Uterus (tissue), 4 donors: Measurements from ENCODE around the gene SQOR. TPM values are rescaled to one million over a fixed set of nuclear protein-coding genes. Genes with fewer than 3 reads are reported as not detected.

Source experiments
- DNase-seq, 2 donors: peaks; one replicate each; pipeline ENCODE4 v3.0.0-alpha.2; 2019 to 2020
- H3K27ac ChIP-seq, 2 donors: fragments of 200-600 bp; sonication (generic); 1 replicate in 1 of 2; 2 replicates in 1 of 2; pipeline ENCODE4 v1.5.1; 2016 to 2018
- H3K27me3 ChIP-seq, 2 donors: fragments of 200-600 bp; sonication (generic); one replicate each; pipeline ENCODE4 v1.5.1; 2018 to 2019; ENCODE audit warnings: control low read depth in 1 of 2
- H3K36me3 ChIP-seq, 2 donors: fragments of 200-600 bp; sonication (generic); one replicate each; pipeline ENCODE4 v1.5.1; 2019; ENCODE audit warnings: control low read depth in 1 of 2
- H3K4me1 ChIP-seq, 2 donors: fragments of 200-600 bp; sonication (generic); one replicate each; pipeline ENCODE4 v1.5.1; 2018 to 2019; ENCODE audit warnings: control low read depth in 1 of 2
- H3K4me3 ChIP-seq, 2 donors: fragments of 200-600 bp; sonication (generic); 1 replicate in 1 of 2; 2 replicates in 1 of 2; pipeline ENCODE4 v1.5.1; 2018 to 2019; ENCODE audit warnings: mild to moderate bottlenecking in 1 of 2
- H3K9me3 ChIP-seq, 2 donors: fragments of 200-600 bp; sonication (generic); one replicate each; pipeline ENCODE4 v1.5.1; 2019; ENCODE audit warnings: control low read depth in 1 of 2
- POLR2A ChIP-seq, 2 donors: fragments of 450-650 bp; IDR thresholded peaks; one replicate each; pipeline ENCODE4 v1.6.1; 2016; ENCODE audit warnings: antibody characterized with exemption in 2 of 2, mild to moderate bottlenecking in 1 of 2, moderate library complexity in 1 of 2
- intact Hi-C: fragments of 100-400 bp; cut with DNase I; formaldehyde crosslinking; loops from one replicate; pipeline ENCODE4 v1.15.1; 2023; ENCODE audit warnings: low total_unique reads
- small RNA-seq: library from RNA; depleted of rRNA; stranded (forward); fragments of <200 nt; gene quantifications from one replicate; pipeline ENCODE3, GENCODE V24; 2016
- total RNA-seq, 4 donors: library from RNA; depleted of rRNA in 3 of 4; stranded (reverse); fragments of >200 nt in 3 of 4; gene quantifications; one replicate each; pipeline versions ENCODE4 v1.1.0 to v1.2.4, GENCODE V29; 2014 to 2023
- TF ChIP-seq, protein P1 (sequence below), 4 experiments: fragments of 200-600 bp in 2 of 4; fragments of 450-650 bp in 2 of 4; sonication (generic) in 2 of 4; IDR thresholded peaks; one replicate each; pipeline ENCODE4 v1.5.1; 2016 to 2019; ENCODE audit warnings: antibody characterized with exemption in 4 of 4, mild to moderate bottlenecking in 2 of 4, moderate library complexity in 1 of 4
- donor health status: DM: yes; HTN: yes; CAD: no.

The SQOR gene
- total RNA-seq, 4 donors from 2014 or later = 11.5 to 37.1 (median 19.3) TPM

DNA sequence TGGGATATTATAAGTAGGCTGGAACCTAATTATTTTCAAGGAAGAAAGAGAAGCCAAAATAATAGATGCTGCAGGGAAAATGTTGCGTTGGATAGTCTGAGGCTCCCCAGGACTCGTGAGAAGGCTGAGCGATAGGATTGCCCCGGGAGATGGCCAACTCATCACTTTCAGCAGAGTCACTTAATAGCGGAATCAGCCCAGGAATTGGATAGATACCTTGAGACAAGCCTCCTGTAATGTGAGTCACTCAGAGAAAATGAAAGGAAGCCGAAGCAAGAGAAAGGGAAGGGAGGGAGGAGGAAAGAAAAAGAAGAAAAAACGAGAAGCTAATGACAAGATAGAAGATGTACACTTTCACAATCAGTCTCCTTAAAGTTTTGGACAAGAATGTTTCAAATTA is 94.3 kb downstream of the SQOR start:
- H3K9me3 ChIP-seq = no peaks in the 10 kb centered on the region
- TF ChIP-seq POLR2A (IDR thresholded peaks at IDR 0.05) = no peak
- TF ChIP-seq, protein P1, sequence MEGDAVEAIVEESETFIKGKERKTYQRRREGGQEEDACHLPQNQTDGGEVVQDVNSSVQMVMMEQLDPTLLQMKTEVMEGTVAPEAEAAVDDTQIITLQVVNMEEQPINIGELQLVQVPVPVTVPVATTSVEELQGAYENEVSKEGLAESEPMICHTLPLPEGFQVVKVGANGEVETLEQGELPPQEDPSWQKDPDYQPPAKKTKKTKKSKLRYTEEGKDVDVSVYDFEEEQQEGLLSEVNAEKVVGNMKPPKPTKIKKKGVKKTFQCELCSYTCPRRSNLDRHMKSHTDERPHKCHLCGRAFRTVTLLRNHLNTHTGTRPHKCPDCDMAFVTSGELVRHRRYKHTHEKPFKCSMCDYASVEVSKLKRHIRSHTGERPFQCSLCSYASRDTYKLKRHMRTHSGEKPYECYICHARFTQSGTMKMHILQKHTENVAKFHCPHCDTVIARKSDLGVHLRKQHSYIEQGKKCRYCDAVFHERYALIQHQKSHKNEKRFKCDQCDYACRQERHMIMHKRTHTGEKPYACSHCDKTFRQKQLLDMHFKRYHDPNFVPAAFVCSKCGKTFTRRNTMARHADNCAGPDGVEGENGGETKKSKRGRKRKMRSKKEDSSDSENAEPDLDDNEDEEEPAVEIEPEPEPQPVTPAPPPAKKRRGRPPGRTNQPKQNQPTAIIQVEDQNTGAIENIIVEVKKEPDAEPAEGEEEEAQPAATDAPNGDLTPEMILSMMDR (IDR thresholded peaks at IDR 0.05) = no peak
- H3K4me1 ChIP-seq = no peaks in the 10 kb centered on the region
- no peaks in the 10 kb centered on the region for H3K36me3 ChIP-seq
- intact Hi-C loops = no loop called here
- no peak for DNase-seq
- H3K4me3 ChIP-seq = no peak overlapping the region
- H3K27ac ChIP-seq = no peak overlapping the region
- no peaks in the 10 kb centered on the region for H3K27me3 ChIP-seq

DNA sequence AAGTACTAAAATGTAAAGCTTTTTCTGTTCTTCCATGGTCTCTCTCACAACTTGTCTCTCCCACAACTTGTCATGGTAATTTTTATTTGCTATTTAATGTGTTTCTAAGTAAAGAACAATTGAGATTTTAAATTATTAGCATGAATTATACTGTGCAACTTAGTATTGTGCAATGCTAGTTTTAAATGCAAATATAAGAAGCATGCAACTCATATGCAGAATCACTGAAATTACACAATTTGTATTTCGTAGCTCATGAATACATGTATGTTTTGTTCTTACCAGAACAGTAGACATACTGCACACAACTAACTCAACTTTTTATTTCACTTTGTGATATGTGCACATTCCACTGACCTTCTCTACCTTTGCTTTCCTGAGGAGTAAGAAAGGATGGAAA is 96.5 kb downstream of the SQOR start:
- Histone ChIP-seq H3K4me1 (no peaks in the 10 kb centered on the region), H3K27me3 (no peaks in the 10 kb centered on the region), H3K36me3 (no peaks in the 10 kb centered on the region), H3K4me3 (no peak overlapping the region), H3K9me3 (no peaks in the 10 kb centered on the region), H3K27ac (no peak overlapping the region)
- DNase-seq = no peak
- intact Hi-C loops = no loop called here
- no peak for TF ChIP-seq POLR2A (IDR thresholded peaks at IDR 0.05)
- TF ChIP-seq, protein P1 (IDR thresholded peaks at IDR 0.05) = no peak

DNA sequence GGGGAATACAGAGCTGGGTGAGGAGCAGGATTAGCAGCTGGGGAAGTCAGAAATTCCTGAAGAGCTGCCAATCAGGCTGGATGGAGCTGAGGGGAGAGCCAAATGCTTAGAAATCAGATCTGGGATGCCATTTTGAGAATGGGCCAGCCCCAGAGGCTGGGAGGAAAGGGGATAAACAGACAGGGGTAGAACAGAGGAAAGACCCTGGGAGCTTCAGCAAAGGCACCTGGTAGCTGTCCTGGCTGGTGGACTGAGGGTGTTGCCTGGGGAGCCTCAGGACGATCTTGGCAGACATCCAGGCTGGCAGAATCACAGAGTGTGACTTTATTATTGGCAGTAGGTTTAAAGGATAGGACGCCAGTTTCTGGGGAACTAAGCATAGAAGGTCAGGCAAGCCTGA is 97.8 kb downstream of the SQOR start:
- no peak overlapping the region for H3K4me3 ChIP-seq
- H3K9me3 ChIP-seq = no peaks in the 10 kb centered on the region
- H3K27me3 ChIP-seq = no peaks in the 10 kb centered on the region
- H3K27ac ChIP-seq = no peak overlapping the region
- intact Hi-C loops = no loop called here
- no peaks in the 10 kb centered on the region for H3K36me3 ChIP-seq
- no peak for DNase-seq
- TF ChIP-seq, protein P1 (IDR thresholded peaks at IDR 0.05) = no peak
- no peak for TF ChIP-seq POLR2A (IDR thresholded peaks at IDR 0.05)
- no peaks in the 10 kb centered on the region for H3K4me1 ChIP-seq

- Histone ChIP-seq H3K27me3 (no peaks in the 10 kb centered on the region), H3K9me3 (no peaks in the 10 kb centered on the region), H3K27ac (no peak overlapping the region), H3K4me3 (no peak overlapping the region), H3K36me3 (no peaks in the 10 kb centered on the region), H3K4me1 (no peaks in the 10 kb centered on the region)
- intact Hi-C loops = no loop called here
- TF ChIP-seq, protein P1 (IDR thresholded peaks at IDR 0.05) = no peak
- no peak for DNase-seq
Observed at GRCh38 chr15:45734260-45734711, 99.5 kb downstream of the SQOR start.

Small RNAs within 50 kb of the gene (small RNA-seq; reads per million reads assigned to genes)
- gene RF00019 = not detected

Other genes starting within 250 kb of the SQOR start
- gene SLC30A4, start 112.3 kb upstream of the SQOR start, total RNA-seq = 10 to 100 TPM in 2 of 4 donors, 1 to 10 TPM in 2; 7.2 to 27.0 (median 11.3) TPM
- 100 to 1,000 TPM in 2 of 4 donors, 10 to 100 TPM in 2; 35.0 to 576 (median 85.4) TPM for gene BLOC1S6, start 47.6 kb upstream of the SQOR start, total RNA-seq